CD4-positive, alpha-beta T cell treated with Interleukin-15 for 4 hours (primary cell): ENCODE measurements around the gene DFFB.

ENCODE experiments used
- DNase-seq: peaks from one replicate; pipeline ENCODE4 v3.0.0-alpha.2; 2020; ENCODE audit warnings: low spot score

DFFB gene

DNA sequence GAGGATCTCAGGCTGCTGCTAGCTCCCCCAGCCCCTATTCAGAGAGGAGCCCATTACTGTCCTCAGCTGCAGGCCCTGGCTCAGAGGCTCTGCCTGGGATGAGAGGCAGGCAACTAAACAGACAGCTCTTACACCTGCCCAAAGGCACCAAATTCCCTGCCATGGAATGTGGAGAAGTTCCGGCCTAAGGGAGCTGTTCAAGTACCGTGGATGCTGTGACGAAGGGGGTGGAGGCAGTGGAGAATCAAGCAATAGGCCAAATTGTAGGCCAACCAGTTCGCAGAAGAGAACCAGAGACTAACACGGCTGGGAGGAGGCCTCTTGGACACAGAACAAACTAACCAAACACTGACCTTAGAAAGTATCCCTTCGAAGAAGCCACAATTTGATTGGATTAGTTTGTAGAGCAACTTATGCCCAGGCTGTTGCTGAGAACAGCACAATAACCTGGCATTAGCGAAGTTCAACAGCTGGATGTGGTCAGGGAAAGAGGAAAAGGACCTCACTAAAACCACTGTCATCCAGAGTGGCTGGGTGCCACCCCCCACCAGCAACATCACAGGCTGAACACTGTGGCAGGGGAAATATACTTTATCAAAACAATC lies 39.2 kb downstream of the DFFB start:
- no peak for DNase-seq

GRCh38 chr1:3898475-3898735 lies 41.1 kb downstream of the DFFB start:
- DNase-seq = no peak

- no peak for DNase-seq
Measured at GRCh38 chr1:3898994-3899753, 41.9 kb downstream of the DFFB start.

DNA sequence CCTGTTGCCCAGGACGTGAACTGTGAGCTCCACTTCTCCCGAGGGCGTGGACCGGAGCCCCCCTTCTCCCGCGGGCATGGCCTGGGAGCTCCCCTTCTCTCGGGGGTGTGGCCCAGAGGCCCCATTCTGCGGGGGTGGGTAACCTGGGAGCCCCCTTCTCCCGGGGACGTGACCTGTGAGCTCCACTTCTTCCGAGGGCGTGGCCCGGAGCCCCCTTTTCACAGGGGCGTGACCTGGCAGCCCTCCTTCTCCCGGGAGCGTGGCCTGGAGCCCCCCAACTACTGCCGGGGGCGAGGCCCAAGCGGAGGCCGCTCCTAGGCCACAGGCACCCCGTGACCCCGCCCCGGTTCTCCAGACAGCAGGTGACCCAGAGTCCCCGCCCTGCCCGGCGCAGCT lies 42.5 kb downstream of the DFFB start:
- DNase-seq = no peak

- peak; percentile 97 for DNase-seq
Measured at GRCh38 chr1:3900150-3900968, 43.1 kb downstream of the DFFB start, which contains the start of gene C1orf174. Gene C1orf174, minus strand, starts transcription at chr1:3900272. Its CDS starts 86 bp downstream, at chr1:3900186.

- peak; percentile 91 for DNase-seq
Measured at GRCh38 chr1:3900969-3901529, 43.8 kb downstream of the DFFB start.

DNA sequence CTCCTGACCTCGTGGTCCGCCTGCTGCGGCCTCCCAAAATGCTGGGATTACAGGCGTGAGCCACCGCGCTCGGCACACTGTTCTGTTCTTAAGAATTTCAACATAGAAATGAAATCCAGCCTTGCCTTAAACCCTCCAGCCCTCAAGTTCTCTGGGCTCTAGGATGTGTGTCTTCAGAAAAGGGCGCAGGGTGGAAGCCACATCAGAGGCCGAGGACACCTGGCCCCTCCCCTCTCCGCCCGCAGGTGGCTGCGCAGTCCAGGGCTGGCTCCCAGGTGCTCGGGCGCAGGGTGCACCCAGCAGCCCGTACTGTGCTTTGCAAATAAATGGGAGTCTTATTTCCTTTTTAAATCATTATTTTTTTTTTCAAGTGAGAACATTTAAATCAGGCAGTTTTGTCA lies 44.8 kb downstream of the DFFB start:
- no peak for DNase-seq

DNA sequence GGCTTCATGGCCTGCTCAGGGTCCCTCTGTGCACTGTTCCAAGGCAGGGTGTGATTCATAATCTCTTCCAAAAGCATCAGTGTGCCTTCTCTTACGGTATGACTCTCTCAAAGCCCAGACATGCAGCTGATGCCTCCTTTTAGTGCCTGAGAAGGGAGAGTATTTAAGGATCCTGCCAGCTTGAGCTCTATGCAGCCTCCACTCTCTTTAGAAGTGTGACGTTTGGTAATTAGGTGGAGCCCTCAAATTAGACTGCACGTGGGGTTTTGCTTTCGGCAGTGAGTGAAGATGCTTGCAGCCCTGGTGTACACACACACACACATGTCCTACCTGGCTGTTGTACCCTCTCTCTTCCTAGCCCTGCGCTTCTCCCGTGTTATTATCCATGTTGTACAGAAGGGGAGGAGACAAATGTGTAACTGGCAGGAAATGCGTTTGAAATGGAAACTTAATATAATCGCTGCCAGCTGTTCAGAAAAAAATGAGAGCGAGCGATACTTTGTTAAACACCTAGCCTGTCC lies 45.4 kb downstream of the DFFB start:
- peak; percentile 31 for DNase-seq

GRCh38 chr1:3903141-3904005 lies 46.1 kb downstream of the DFFB start:
- DNase-seq = peak; percentile 28

- no peak for DNase-seq
Measured at GRCh38 chr1:3904006-3904842, 46.9 kb downstream of the DFFB start.

DNA sequence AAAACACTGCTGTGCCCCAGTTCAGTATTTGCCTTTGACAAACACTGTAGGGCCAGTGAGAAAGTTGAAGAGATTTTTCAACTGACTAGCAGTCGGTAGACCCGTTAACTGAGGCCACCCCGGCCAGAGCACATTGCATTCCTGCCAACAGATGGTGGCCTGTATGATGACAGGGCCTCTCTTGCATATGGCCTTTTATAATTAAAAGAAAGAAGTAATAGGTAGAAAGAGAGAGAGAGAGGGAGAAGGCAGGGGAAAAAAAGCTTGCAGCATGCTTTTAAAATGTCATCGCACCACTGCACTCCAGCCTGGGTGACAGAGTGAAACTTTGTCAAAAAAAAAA lies 47.5 kb downstream of the DFFB start:
- DNase-seq = no peak

- no peak for DNase-seq
Measured at GRCh38 chr1:3905266-3905952, 48.1 kb downstream of the DFFB start.

DNA sequence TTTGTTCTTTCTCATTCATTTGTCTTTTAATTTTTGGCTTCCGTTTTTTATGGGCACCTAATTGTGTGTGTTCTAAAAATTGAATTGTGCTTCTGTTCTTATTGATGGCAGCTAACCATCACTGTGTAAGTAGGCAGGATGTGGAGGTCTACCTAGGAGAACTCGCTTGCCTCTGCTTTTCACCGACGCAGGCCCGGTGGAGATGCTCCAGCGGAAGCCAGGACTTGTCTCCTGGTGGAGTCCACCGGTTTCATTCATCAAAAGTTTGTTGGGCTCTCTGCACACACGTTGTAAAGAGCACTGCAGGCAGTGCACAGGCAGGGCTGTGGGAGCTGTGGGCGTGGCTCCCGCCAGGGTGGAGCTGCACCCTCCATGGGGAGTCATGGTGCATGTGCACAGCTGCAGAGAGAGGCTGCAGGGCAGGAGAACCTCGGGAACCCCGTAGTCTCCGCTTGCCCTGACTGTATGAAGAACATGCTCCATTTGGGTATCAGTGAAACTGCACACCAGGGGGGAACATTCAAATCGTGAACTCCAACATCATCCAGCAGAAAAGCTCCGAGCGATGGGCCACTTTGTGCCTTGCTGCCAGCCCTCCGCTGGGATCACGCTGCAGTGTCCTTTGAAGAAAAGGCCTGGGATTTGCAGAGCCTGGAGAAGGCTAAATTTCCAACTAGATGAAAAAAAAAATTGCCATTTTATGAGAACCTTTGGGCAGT lies 48.8 kb downstream of the DFFB start:
- no peak for DNase-seq

GRCh38 chr1:3906672-3907020 lies 49.4 kb downstream of the DFFB start:
- DNase-seq = no peak

DNA sequence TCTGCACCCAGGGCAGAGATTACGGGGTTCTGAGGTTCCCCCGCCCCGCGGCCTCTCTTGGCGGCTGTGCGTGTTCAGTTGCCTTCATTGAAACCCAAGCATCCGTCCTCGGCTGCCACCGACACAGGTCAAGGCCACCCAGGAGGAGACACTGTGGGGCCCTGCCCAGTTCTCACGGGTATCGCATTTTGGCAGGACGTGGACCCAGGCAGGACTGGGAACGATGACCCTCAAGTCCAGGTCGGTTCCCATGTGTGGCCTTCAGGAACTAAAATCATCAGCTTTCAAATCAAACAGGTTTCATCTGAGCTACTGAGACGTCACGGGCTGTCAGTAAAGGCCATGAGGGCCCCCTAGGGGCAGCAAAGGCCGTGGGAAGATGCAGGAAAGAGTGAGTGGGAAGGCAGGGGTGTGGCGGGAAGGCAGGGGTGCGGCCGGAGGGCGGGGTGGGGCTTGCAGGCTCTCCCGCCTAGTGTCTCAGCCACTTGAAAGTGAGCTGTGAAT lies 49.8 kb downstream of the DFFB start:
- no peak for DNase-seq

GRCh38 chr1:3907621-3908165 lies 50.4 kb downstream of the DFFB start:
- DNase-seq = no peak

- DNase-seq = no peak
Measured at GRCh38 chr1:3908886-3909517, 51.7 kb downstream of the DFFB start.

- DNase-seq = no peak
Measured at GRCh38 chr1:3909615-3910014, 52.3 kb downstream of the DFFB start.
